ENCODE results near the gene TMEM183A. TPM values are rescaled to one million over a fixed set of nuclear protein-coding genes. Genes with fewer than 3 reads are reported as not detected.

TMEM183A gene
- total and polyA plus RNA-seq, 10 of the 15 experiments (the other 5 are each of a cell fraction or from before 2014, with no cell fraction given) = 12.3 to 103 (median 66.3) TPM

DNA sequence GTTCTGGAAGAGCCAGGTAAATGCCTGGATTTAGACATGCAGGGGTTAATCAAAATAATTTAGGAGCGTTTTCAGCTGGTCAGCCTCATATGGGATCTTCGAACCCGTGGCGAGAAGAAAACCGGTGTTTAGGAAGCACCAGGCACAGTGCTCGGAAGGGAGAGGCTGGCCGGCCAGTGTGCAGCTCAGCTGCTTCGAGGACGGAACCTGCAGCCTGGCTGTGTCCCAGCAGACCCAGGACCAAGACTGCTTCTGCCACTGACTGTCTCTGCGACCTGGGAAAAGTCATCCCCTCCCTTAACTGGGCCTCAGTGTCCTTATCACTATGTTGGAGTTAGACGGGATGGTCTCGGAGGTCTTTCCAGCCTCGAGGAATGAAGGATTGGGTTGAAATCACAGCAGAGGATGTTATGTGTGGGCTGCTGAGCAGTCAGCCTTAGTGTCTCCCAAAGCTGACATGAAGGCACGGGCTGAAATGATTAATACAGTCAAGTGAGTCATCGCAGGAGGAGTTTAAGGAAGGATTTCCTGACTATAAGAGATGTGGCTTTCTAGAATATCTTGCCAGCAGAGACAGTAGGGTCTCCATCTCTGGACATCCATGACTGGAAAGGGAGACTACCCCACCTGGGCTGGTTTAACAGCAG, 39.9 kb downstream of the TMEM183A start (continued):
- TF ChIP-seq EZH2 (IDR thresholded peaks at IDR 0.05; ENCODE audit: borderline replicate concordance, control insufficient read depth, low read depth, low read length) = no peak
- TF ChIP-seq CBX5 (IDR thresholded peaks at IDR 0.05; ENCODE audit: low read depth) = no peak
- no peak for TF ChIP-seq NFXL1 (IDR thresholded peaks at IDR 0.05; ENCODE audit: borderline replicate concordance)

- POLR2A ChIA-PET = no interaction called here
- CTCF ChIA-PET = no interaction called here
Observed at GRCh38 chr1:203048086-203048485, 40.9 kb downstream of the TMEM183A start.

More at GRCh38 chr1:203048086-203048485, 40.9 kb downstream of the TMEM183A start:
- DNase-seq (ENCODE audit: low read depth, low spot score) (no peak), ATAC-seq (no peak), FAIRE-seq (no peak)
- TSS peak; percentile 27 for BruUV-seq (replicated peaks)
- Histone ChIP-seq H3K27ac (ENCODE audit: control insufficient read depth, insufficient read depth) (no peak overlapping the region), H3K79me2 (ENCODE audit: control insufficient read depth, insufficient read depth, low read length) (no peaks in the 10 kb centered on the region), H3K9me3 (replicated peaks; ENCODE audit: control insufficient read depth, insufficient read depth, low read length) (no peaks in the 10 kb centered on the region), H3K4me3 (no peak overlapping the region), H3K27me3 (replicated peaks in 1 of 2; ENCODE audit: control insufficient read depth in 2 of 2, insufficient read depth in 2 of 2, low read length in 1 of 2) (peaks cover 0 to 2% of the 10 kb centered on the region in 2 experiments; a peak in 1 of 4 replicates), H3K4me1 (ENCODE audit: control insufficient read depth, insufficient read depth, low read length) (no peaks in the 10 kb centered on the region), H3K4me2 (ENCODE audit: control insufficient read depth, insufficient read depth) (no peak overlapping the region), H4K20me1 (ENCODE audit: control insufficient read depth, insufficient read depth) (no peaks in the 10 kb centered on the region), H3K9ac (ENCODE audit: control insufficient read depth, insufficient read depth, low read length) (no peak overlapping the region), H2AFZ (ENCODE audit: control insufficient read depth, low read depth, low read length) (no peak overlapping the region), H3K36me3 (ENCODE audit: control insufficient read depth in 2 of 2, insufficient read depth in 2 of 2, low read length in 1 of 2) (no peaks in the 10 kb centered on the region; a peak in 1 of 4 replicates)
- intact Hi-C loops (cut with micrococcal nuclease; ENCODE audit: unreplicated experiment) (loop anchor here (1.0 kb wide), 1 partner anchor 40 kb away; no protein-coding TSS in a partner anchor), in situ Hi-C loops (cut with MboI) (no loop called here)
- 28% methylated on average over 11 of the region's 11 CpGs for WGBS (ENCODE audit: insufficient coverage, insufficient replicate concordance, low lambda C conversion rate, missing lambda C conversion rate)
- no peak for TF ChIP-seq ZNF217 (IDR thresholded peaks at IDR 0.05)
- no peak for TF ChIP-seq NFYA (IDR thresholded peaks at IDR 0.05; ENCODE audit: borderline replicate concordance, low read depth, low read length)
- TF ChIP-seq NRF1 (conservative IDR thresholded peaks at IDR 0.05; ENCODE audit: low read depth, low read length) = no peak
- TF ChIP-seq, protein P1, sequence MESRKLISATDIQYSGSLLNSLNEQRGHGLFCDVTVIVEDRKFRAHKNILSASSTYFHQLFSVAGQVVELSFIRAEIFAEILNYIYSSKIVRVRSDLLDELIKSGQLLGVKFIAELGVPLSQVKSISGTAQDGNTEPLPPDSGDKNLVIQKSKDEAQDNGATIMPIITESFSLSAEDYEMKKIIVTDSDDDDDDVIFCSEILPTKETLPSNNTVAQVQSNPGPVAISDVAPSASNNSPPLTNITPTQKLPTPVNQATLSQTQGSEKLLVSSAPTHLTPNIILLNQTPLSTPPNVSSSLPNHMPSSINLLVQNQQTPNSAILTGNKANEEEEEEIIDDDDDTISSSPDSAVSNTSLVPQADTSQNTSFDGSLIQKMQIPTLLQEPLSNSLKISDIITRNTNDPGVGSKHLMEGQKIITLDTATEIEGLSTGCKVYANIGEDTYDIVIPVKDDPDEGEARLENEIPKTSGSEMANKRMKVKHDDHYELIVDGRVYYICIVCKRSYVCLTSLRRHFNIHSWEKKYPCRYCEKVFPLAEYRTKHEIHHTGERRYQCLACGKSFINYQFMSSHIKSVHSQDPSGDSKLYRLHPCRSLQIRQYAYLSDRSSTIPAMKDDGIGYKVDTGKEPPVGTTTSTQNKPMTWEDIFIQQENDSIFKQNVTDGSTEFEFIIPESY (IDR thresholded peaks at IDR 0.05) = no peak
- no peak for TF ChIP-seq ZBED1 (IDR thresholded peaks at IDR 0.05; ENCODE audit: borderline replicate concordance)
- TF ChIP-seq MAX (IDR thresholded peaks at IDR 0.05; ENCODE audit: low read depth, low read length) = no peak
- TF ChIP-seq MTA3 (IDR thresholded peaks at IDR 0.05; ENCODE audit: borderline replicate concordance, low read length) = no peak
- TF ChIP-seq TCF3 (IDR thresholded peaks at IDR 0.05; ENCODE audit: borderline replicate concordance, insufficient read depth, low read depth, low read length) = no peak
- TF ChIP-seq BCL11A (IDR thresholded peaks at IDR 0.05; ENCODE audit: low read depth, low read length) = no peak
- no peak for TF ChIP-seq ELK1 (IDR thresholded peaks at IDR 0.05; ENCODE audit: low read depth, low read length)
- TF ChIP-seq STAT1 (conservative IDR thresholded peaks at IDR 0.05) = no peak
- TF ChIP-seq E2F4 (IDR thresholded peaks at IDR 0.05; ENCODE audit: low read depth, low read length) = no peak
- TF ChIP-seq CHD2 (IDR thresholded peaks at IDR 0.05; ENCODE audit: borderline replicate concordance, low read depth, low read length) = no peak
- TF ChIP-seq IKZF2 (IDR thresholded peaks at IDR 0.05) = no peak
- RAD21 ChIA-PET (ENCODE audit: unreplicated experiment) = no interaction called here
- SMC1A ChIA-PET (ENCODE audit: uncharacterized antibody, unreplicated experiment) = no interaction called here

All from GM12878 (cell line).